H1 (cell line): ENCODE results near the gene SRP14. TPM values are rescaled to one million over a fixed set of nuclear protein-coding genes. Genes with fewer than 3 reads are reported as not detected.

ENCODE experiments used
- CTCF ChIA-PET: fragments of 300-600 bp; sonication (Branson Sonifier 250); formaldehyde crosslinking; loops from one replicate; lab custom pipeline; 2021; ENCODE audit not compliant: partially characterized antibody; lab: Charles Lee
- POLR2A ChIA-PET: fragments of 300-600 bp; sonication (Branson Sonifier 250); formaldehyde crosslinking; loops from one replicate; lab custom pipeline; 2021; ENCODE audit warnings: inconsistent platforms; ENCODE audit not compliant: partially characterized antibody; lab: Charles Lee
- DNase-seq, 2 experiments: peaks; one replicate each; pipeline versions ENCODE4 v3.0.0 to v3.0.0-alpha.2; 2010 to 2022; ENCODE audit warnings: low spot score in 2 of 2, low read depth in 1 of 2, mixed read lengths in 1 of 2
- FAIRE-seq: peaks from 2 replicates; lab custom pipeline; 2011; peaks lifted over from hg19 to GRCh38; lab: Jason Lieb, UNC
- H2AFZ ChIP-seq: 2 replicates; pipeline ENCODE4 v1.8.1; 2012; ENCODE audit warnings: low read length, inconsistent platforms
- H2AK5ac ChIP-seq: 2 replicates; pipeline ENCODE4 v1.6.1; 2013; ENCODE audit warnings: low read depth, low read length
- H2BK120ac ChIP-seq: replicated peaks from 2 replicates; pipeline ENCODE3; 2013; ENCODE audit warnings: low read depth, low read length, inconsistent platforms
- H2BK12ac ChIP-seq: 2 replicates; pipeline ENCODE4 v1.6.1; 2013; ENCODE audit warnings: low read depth, low read length
- H2BK15ac ChIP-seq: 2 replicates; pipeline ENCODE4 v1.6.1; 2013; ENCODE audit warnings: low read length
- H2BK20ac ChIP-seq: 2 replicates; pipeline ENCODE4 v1.6.1; 2013; ENCODE audit warnings: low read length
- H2BK5ac ChIP-seq: 2 replicates; pipeline ENCODE4 v1.6.1; 2013; ENCODE audit warnings: low read depth, low read length
- H3K14ac ChIP-seq: 2 replicates; pipeline ENCODE4 v1.6.1; 2013; ENCODE audit warnings: inconsistent platforms; ENCODE audit not compliant: insufficient read length
- H3K18ac ChIP-seq: 2 replicates; pipeline ENCODE4 v1.6.1; 2013; ENCODE audit warnings: low read length; ENCODE audit errors: extremely low read depth
- H3K23ac ChIP-seq: 2 replicates; pipeline ENCODE4 v1.6.1; 2013; ENCODE audit warnings: inconsistent platforms; ENCODE audit not compliant: insufficient read length
- H3K23me2 ChIP-seq: 2 replicates; pipeline ENCODE4 v1.6.1; 2013; ENCODE audit warnings: low read depth, low read length
- H3K27ac ChIP-seq: 2 replicates; pipeline ENCODE4 v1.6.1; 2011; ENCODE audit warnings: low read depth, low read length, inconsistent platforms
- H3K27me3 ChIP-seq, 4 experiments: replicated peaks in 1 of 4; 1 replicate in 1 of 4; 2 replicates in 3 of 4; pipeline versions ENCODE4 v1.6.1 to v1.8.1; 2011 to 2013; ENCODE audit warnings: low read length in 3 of 4, mild to moderate bottlenecking in 3 of 4, inconsistent platforms in 2 of 4, mixed read lengths in 2 of 4, moderate library complexity in 1 of 4; ENCODE audit not compliant: control insufficient read depth in 3 of 4, insufficient read depth in 3 of 4; ENCODE audit errors: extremely low read depth in 1 of 4
- H3K36me3 ChIP-seq, 4 experiments: 2 replicates each; pipeline versions ENCODE4 v1.6.1 to v1.8.1; 2011 to 2013; ENCODE audit warnings: mild to moderate bottlenecking in 4 of 4, low read length in 3 of 4, moderate library complexity in 2 of 4, control low read depth in 1 of 4, inconsistent platforms in 1 of 4; ENCODE audit not compliant: insufficient read depth in 4 of 4, control insufficient read depth in 2 of 4
- H3K4ac ChIP-seq: replicated peaks from 2 replicates; pipeline ENCODE3; 2013; ENCODE audit warnings: low read length, low read depth, mixed read lengths, inconsistent platforms; ENCODE audit not compliant: insufficient read length
- H3K4me1 ChIP-seq, 4 experiments: replicated peaks in 1 of 4; 1 replicate in 1 of 4; 2 replicates in 3 of 4; pipeline versions ENCODE4 v1.6.1 to v1.8.1; 2011 to 2013; ENCODE audit warnings: low read length in 3 of 4, inconsistent platforms in 2 of 4, mixed read lengths in 1 of 4; ENCODE audit not compliant: insufficient read depth in 4 of 4, control insufficient read depth in 3 of 4
- H3K4me2 ChIP-seq, 2 experiments: 2 replicates each; pipeline versions ENCODE4 v1.6.1 to v1.8.1; 2011 to 2013; ENCODE audit warnings: low read depth in 2 of 2, low read length in 2 of 2, control low read depth in 1 of 2, inconsistent platforms in 1 of 2, mild to moderate bottlenecking in 1 of 2; ENCODE audit not compliant: insufficient read depth in 1 of 2
- H3K4me3 ChIP-seq, 4 experiments: fragments of 200-600, 300-600 bp in 1 of 4; sonication (generic), shearing (Covaris generic), sonication (Bioruptor Twin) in 1 of 4; 2 replicates each; pipeline versions ENCODE4 v1.5.1 to v1.8.1; 2011 to 2016; ENCODE audit warnings: low read length in 4 of 4, low read depth in 3 of 4, control low read depth in 2 of 4, inconsistent platforms in 2 of 4, mild to moderate bottlenecking in 2 of 4, mixed read lengths in 1 of 4, moderate library complexity in 1 of 4; ENCODE audit not compliant: insufficient read depth in 2 of 4; ENCODE audit errors: extremely low read depth in 1 of 4
- H3K56ac ChIP-seq: replicated peaks from 2 replicates; pipeline ENCODE3; 2013; ENCODE audit warnings: low read depth, mild to moderate bottlenecking, mixed read lengths, low read length, inconsistent platforms; ENCODE audit not compliant: insufficient read length
- H3K79me1 ChIP-seq: 2 replicates; pipeline ENCODE4 v1.6.1; 2013; ENCODE audit warnings: low read depth, low read length, control low read depth
- H3K79me2 ChIP-seq, 2 experiments: 2 replicates each; pipeline versions ENCODE4 v1.6.1 to v1.8.1; 2012 to 2013; ENCODE audit warnings: low read length in 2 of 2, mild to moderate bottlenecking in 2 of 2, inconsistent platforms in 1 of 2; ENCODE audit not compliant: insufficient read depth in 2 of 2, control insufficient read depth in 1 of 2
- H3K9ac ChIP-seq, 4 experiments: replicated peaks in 1 of 4; 1 replicate in 1 of 4; 2 replicates in 3 of 4; pipeline versions ENCODE4 v1.6.1 to v1.8.1; 2011 to 2013; ENCODE audit warnings: low read depth in 3 of 4, low read length in 3 of 4, control low read depth in 2 of 4, mild to moderate bottlenecking in 2 of 4, moderate library complexity in 2 of 4, inconsistent platforms in 1 of 4; ENCODE audit errors: extremely low read depth in 1 of 4
- H3K9me3 ChIP-seq, 2 experiments: 2 replicates each; pipeline versions ENCODE4 v1.6.1 to v1.8.1; 2012 to 2013; ENCODE audit warnings: mild to moderate bottlenecking in 2 of 2, moderate library complexity in 2 of 2, control low read depth in 1 of 2, inconsistent platforms in 1 of 2, low read depth in 1 of 2, low read length in 1 of 2, mixed read lengths in 1 of 2; ENCODE audit not compliant: insufficient read depth in 2 of 2
- H4K20me1 ChIP-seq, 2 experiments: replicated peaks in 1 of 2; 2 replicates each; pipeline versions ENCODE3 to v1.8.1; 2011 to 2013; ENCODE audit warnings: inconsistent platforms in 2 of 2, low read length in 2 of 2, mild to moderate bottlenecking in 1 of 2; ENCODE audit not compliant: insufficient read depth in 2 of 2, control insufficient read depth in 1 of 2
- H4K5ac ChIP-seq: 2 replicates; pipeline ENCODE4 v1.6.1; 2013; ENCODE audit warnings: low read length, low read depth, mixed read lengths, inconsistent platforms; ENCODE audit not compliant: insufficient read length
- H4K8ac ChIP-seq: 2 replicates; pipeline ENCODE4 v1.8.0; 2013; ENCODE audit warnings: mild to moderate bottlenecking, moderate library complexity, low read length, inconsistent platforms; ENCODE audit not compliant: insufficient read depth; ENCODE audit errors: extremely low read depth
- H4K91ac ChIP-seq: replicated peaks from 2 replicates; pipeline ENCODE3; 2013; ENCODE audit warnings: low read length, mixed read lengths, inconsistent platforms; ENCODE audit not compliant: insufficient read length
- EP300 ChIP-seq, 2 experiments: IDR thresholded peaks; 1 replicate in 1 of 2; 2 replicates in 1 of 2; pipeline ENCODE4 v1.6.1; 2011 to 2012; ENCODE audit warnings: low read depth in 2 of 2, low read length in 2 of 2, mild to moderate bottlenecking in 2 of 2, borderline replicate concordance in 1 of 2, inconsistent platforms in 1 of 2, moderate library complexity in 1 of 2
- SRF ChIP-seq: IDR thresholded peaks from 2 replicates; pipeline ENCODE4 v1.6.1; 2011; ENCODE audit warnings: mild to moderate bottlenecking, low read depth, low read length, moderate library complexity
- TEAD4 ChIP-seq: IDR thresholded peaks from 2 replicates; pipeline ENCODE4 v1.6.1; 2012; ENCODE audit warnings: low read depth, low read length, inconsistent platforms, mixed read lengths
- WGBS, 2 experiments: shearing (Covaris generic) in 1 of 2; methylation state at CpG; one replicate each; pipeline versions ENCODE4 v1.1.6 to v1.1.7; 2013 to 2015; ENCODE audit warnings: low lambda C conversion rate in 2 of 2, mixed read lengths in 2 of 2, inconsistent platforms in 1 of 2, low coverage in 1 of 2, missing lambda C conversion rate in 1 of 2; ENCODE audit not compliant: insufficient replicate concordance in 2 of 2, insufficient coverage in 1 of 2, insufficient read length in 1 of 2; ENCODE audit errors: extremely low coverage in 1 of 2, missing lambda C conversion rate in 1 of 2; 5-methylcytosine and 5-hydroxymethylcytosine counted together
- polyA plus RNA-seq, 7 experiments: library from polyadenylated mRNA; depleted of rRNA in 3 of 7; stranded (reverse) in 5 of 7; unstranded in 2 of 7; fragments of >200 nt in 5 of 7; fragments of 200-250 nt in 2 of 7; gene quantifications; 1 replicate in 5 of 7; 2 replicates in 1 of 7; 4 replicates in 1 of 7; pipeline versions ENCODE4 v1.2.1 to v1.2.3, GENCODE V29; 2011 to 2013; ENCODE audit warnings: missing spikeins in 2 of 7, mixed read lengths in 2 of 7
- total RNA-seq: library from RNA; stranded (reverse); fragmentation: NEBNext Ultra II Directional; extraction: Animal tissue kit (Norgen Biotek cat#: 25700); gene quantifications from 2 replicates; pipeline ENCODE4 v1.2.1, GENCODE V29; 2021

The SRP14 gene
- total and polyA plus RNA-seq, 2 of the 8 experiments (the other 6 are each of a cell fraction or from before 2014, with no cell fraction given), result 186 to 223 TPM

- Histone ChIP-seq H3K27me3 (peaks cover 0 to 2% (median 0%) of the 10 kb centered on the region in 4 experiments; a peak in 1 of 7 replicates), H3K79me2 (no peaks in the 10 kb centered on the region), H3K36me3 (peaks cover 2 to 80% (median 46%) of the 10 kb centered on the region in 4 experiments; a peak in 6 of 8 replicates), H2BK15ac (no peak overlapping the region), H3K4me1 (peaks cover 0 to 4% (median 0%) of the 10 kb centered on the region in 4 experiments; a peak in 2 of 7 replicates), H2BK5ac (0 out of 2 replicates have a peak overlapping the region, but pooled peaks have one; percentile 21), H4K5ac (no peak overlapping the region)
- WGBS, 2 experiments, result 97% methylated on average over 2 of the region's 2 CpGs; no CpG with 5 or more reads in 1 of the 2 experiments
- DNase-seq, result no peak
- TF ChIP-seq TEAD4, result peak; percentile 10; the same call in 1 of the 2 replicates
- no peak for TF ChIP-seq EP300 (IDR thresholded peaks at IDR 0.05; ENCODE audit: borderline replicate concordance in 1 of 2, low read depth in 2 of 2, low read length in 2 of 2)
- no peak for TF ChIP-seq SRF
- TF ChIP-seq, all 59 proteins: peak for 1
- Histone ChIP-seq H3K4me2 (no peak overlapping the region), H4K20me1 (no peaks in the 10 kb centered on the region), H4K8ac (no peak overlapping the region), H2BK12ac (no peak overlapping the region), H2AFZ (no peak overlapping the region), H3K79me1 (no peaks in the 10 kb centered on the region), H3K9ac (no peak overlapping the region), H2AK5ac (no peak overlapping the region), H4K91ac (no peak overlapping the region), H3K23me2 (no peaks in the 10 kb centered on the region), H3K14ac (no peak overlapping the region), H2BK120ac (no peak overlapping the region), H3K4ac (no peak overlapping the region), H3K4me3 (no peak overlapping the region), H3K18ac (no peak overlapping the region), H3K56ac (no peak overlapping the region), H3K23ac (no peak overlapping the region), H3K9me3 (no peaks in the 10 kb centered on the region), H3K27ac (peak overlapping the region; percentile 28; the same call in 1 of the 2 replicates), H2BK20ac (no peak overlapping the region)
- no peak for FAIRE-seq
- POLR2A ChIA-PET, result interaction anchor here (0.9 to 1.4 kb wide), 2 partner anchors 9 to 40 kb away, joined by 3 read pairs; no protein-coding TSS in a partner anchor
- CTCF ChIA-PET, result interaction anchor here (0.7 to 1.7 kb wide), 3 partner anchors 28 to 215 kb away, joined by 3 to 5 read pairs (median 3); no protein-coding TSS in a partner anchor
Observed at GRCh38 chr15:40002295-40002694, 36.7 kb downstream of the SRP14 start.
